T-helper 9 cell (primary cell): ENCODE data around the gene POU2F3.

ENCODE experiments used
- DNase-seq: peaks from one replicate; pipeline ENCODE4 v3.0.0-alpha.2; 2020

POU2F3 gene

DNA sequence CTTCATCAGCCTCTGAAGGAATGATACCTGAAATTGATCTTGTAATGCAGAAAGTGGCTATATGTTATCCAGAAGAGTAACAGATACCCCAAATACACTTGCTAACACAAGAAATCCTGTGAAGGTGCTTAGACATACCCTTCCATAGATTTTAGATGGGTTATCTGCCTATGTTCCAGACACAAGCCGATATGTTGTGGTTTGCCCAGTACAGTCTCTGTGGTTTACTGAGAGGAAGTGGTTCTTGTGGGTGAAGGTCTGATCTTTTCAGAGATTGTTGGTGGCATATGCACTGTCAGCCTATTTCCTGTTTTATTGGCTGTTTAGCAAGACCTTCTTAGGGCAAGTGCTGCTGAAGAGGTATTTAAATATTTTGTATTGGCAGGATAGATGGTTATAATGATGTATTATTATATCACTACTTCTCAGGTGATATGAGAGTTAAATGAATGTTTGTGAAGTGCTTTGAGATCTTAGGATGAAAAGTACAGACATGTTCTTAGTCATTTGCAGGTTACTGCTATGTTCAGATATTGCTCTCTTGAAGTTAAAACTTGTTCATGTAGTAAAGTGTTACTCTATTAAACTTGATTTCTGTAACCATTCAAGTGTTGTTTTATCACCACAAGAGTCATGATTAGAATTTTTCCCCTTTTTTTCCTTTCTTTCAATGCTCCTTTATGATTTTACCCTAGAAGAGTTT lies 104.5 kb downstream of the POU2F3 start:
- DNase-seq, result peak; percentile 30

DNA sequence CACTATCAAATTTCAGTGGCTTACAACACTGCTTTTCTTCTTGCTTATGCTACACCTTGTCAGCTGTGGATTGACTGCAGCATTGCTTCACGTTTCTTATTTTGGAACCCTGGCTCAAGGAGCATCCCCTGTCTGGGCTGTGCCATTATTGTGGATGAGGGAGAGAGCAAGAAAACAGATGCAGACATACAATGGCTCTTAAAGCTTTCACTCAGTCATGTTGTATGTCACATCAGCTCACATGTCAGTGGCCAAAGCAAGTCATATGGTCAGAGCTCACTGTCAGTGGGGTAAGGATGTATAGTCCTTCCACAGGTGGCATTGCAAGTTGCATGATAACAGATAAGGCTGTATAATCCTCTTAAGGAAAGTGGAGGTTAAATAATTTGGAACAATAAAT lies 106.3 kb downstream of the POU2F3 start:
- no peak for DNase-seq

DNA sequence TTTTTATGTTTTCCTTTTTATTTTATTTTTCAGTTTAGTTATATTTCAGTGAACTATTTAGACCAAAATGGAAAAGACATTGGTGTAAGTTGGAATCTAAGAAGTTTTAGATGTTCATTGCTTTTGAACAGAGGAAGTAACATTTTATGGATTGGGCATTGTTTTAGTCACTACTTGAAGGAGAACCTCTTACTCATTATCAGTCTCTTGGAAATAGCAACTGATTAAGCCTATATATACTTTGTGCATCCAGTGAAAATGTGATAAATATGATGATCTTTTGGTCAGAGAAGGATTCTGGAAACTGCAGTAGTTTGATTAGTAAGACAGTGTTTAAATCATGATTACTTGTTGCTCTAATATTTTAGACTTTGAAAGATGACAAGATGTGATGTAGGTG lies 110.7 kb downstream of the POU2F3 start:
- no peak for DNase-seq

DNA sequence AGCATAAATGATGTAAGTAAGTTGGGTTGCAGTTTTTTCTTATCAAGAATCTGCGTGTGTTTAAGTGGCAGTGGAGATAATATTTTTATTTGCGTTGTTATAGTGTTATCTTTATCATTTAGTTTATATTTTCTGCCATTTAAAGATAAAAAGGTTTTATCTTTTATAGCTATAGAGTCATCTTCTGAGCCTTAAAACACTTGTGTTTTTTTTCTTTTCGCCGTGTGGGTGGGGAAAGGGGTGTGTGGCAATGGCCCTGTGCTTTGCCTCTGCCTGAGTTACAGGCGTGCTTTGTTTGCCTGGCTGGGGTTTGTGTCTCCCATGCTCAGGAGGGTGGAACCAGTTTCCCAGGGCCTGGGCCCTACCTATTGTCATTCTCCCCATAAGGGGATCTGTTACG lies 112.5 kb downstream of the POU2F3 start:
- DNase-seq, result no peak

DNA sequence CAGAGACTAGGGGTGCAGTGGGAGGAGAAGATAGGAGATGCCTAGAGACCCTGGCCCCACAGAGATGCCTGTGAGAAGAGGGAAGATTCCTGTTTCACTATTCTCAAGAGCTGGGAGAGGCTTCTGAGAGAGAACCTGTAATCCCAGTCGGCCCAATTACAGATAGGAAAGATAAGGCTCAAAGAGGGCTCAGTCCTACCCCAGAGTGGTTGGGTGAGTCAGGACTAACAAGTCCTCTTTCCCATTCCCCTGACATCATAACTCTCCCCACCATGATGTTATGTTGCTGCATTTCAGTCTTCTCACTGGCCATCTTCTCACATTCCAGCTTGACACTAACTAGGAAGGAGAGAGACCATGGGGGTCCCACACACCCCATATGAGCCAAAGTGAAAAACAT lies 114.1 kb downstream of the POU2F3 start:
- DNase-seq, result no peak

DNA sequence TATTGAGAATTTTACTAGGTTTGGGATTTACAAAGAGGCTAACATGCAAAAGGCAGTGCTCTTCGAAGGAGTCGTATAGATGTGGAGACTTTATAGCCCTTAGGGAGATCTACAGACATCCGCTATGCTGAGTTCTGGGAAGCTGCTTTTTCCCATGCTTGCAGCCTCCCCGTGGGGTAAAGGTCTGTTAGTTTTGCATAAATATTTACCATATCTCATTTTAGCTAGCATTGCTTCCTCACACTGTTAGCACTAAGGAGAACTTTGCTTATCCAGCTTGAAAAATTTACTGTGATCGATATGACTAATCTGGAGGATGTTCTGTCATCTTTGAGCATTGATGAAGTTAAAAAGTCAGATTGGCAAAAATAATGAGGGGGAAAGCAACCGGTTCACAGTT lies 114.8 kb downstream of the POU2F3 start:
- DNase-seq, result no peak

DNA sequence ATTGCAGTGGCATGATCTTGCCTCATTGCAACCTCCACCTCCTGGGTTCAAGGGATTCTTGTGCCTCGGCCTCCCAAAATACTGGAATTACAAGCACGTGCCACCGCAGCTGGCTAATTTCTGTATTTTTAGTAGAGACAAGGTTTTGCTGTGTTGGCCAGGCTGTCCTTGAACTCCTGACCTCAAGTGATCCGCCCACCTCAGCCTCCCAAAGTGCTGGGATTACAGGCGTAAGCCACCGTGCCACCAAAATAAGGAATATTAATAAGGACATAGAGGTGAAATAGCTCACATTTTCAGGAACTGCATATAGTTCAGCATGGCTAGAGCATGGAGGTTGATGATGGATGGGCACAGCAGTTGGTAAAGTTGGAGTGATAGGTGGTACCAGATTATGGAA lies 117.7 kb downstream of the POU2F3 start:
- no peak for DNase-seq

DNA sequence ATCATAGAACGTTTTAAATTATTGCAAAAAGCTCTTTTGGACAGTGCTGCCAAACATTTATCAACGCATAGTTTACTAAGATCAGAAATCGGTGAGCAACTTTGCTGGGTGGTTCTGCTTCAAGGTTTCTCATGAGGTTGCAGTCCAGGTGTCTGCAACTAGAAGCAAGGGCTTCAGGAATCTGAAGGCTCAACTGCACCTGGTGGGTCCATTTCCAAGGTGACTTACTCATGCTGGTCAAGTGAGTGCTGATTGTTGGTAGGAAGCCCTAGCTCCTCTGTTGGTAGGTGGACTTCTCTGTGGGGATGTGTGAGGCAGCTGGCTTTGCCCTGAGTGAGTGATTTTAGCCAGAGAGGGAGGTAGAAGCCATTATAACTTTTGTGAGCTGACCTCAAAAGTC lies 118.8 kb downstream of the POU2F3 start:
- no peak for DNase-seq

DNA sequence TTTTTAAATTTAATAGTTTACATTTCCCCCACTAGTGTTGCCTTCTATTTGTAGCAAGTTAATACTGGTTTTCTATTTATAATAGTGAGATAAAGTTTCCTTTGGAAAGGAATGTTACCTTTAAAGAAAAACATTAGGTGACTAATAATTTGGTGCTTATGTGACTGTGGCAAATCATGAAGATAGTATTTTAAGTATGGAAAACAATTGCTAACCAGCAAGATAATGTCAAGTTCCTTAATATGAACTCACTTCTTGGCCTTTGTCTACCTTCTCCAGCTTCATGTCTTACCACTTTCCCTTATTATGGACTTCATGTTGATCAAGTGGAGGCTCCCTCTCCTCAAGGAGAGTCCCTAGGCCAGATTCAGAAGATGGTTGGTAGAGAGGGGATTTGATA lies 123.5 kb downstream of the POU2F3 start:
- no peak for DNase-seq

DNA sequence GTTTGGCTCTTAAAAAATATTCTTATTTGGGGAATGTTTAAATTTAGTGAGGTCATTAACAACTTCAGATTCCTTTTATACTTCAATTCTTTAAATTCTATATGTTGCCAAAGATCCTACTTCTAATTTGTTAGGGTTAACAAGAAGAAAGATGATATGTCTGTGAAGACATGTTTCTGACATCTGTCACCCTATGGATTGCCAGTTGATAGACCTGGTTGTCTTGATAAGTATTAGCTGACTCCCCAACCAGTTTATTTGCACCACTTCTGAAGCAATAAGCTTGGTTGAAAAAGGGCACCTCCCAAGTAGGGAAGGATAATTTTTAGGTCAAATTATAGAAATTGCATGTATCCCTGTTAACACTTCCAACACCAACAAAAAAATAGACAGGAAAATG lies 125.6 kb downstream of the POU2F3 start:
- no peak for DNase-seq
